T-helper 1 cell (primary cell): ENCODE measurements around the gene LAMA2.

Experiments
- DNase-seq, 5 donors: peaks; one replicate each; pipeline ENCODE4 v3.0.0-alpha.2; 2012 to 2020
- total RNA-seq, 4 donors: gene quantifications; one replicate each; lab custom pipeline; 2026; lab: John Stamatoyannopoulos, UW

LAMA2 gene
- 2.4 to 6.7 (median 5.5) reads per million in 4 donors for total RNA-seq

DNA sequence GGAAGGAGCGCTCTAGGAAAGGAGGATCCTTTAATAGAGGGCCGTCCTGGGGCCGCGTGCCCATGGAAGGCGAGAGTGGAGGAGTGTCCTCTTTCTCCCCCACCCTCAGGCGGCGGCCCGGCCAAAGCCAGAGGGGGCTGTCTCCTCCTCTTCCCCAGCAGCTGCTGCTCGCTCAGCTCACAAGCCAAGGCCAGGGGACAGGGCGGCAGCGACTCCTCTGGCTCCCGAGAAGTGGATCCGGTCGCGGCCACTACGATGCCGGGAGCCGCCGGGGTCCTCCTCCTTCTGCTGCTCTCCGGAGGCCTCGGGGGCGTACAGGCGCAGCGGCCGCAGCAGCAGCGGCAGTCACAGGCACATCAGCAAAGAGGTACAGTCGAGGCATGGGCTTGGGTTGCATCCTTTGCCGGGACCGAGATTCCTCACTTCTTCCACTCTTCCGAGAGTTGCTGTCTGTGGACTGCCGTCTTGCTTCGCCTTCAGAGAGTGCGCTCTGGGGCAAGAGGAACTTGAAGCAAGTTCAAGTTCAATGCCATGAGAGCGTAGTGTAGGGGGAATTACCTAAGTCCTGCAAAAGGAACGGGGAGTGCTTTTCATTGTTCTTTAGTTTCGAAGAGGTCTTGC lies at the start of gene LAMA2:
Gene LAMA2 (plus strand): TSS at position 148 of the 621 bp plus-strand sequence. CDS start 108 bp downstream, at position 256.
- DNase-seq, result peak in 2 of 5 donors; percentile 1 to 9

DNA sequence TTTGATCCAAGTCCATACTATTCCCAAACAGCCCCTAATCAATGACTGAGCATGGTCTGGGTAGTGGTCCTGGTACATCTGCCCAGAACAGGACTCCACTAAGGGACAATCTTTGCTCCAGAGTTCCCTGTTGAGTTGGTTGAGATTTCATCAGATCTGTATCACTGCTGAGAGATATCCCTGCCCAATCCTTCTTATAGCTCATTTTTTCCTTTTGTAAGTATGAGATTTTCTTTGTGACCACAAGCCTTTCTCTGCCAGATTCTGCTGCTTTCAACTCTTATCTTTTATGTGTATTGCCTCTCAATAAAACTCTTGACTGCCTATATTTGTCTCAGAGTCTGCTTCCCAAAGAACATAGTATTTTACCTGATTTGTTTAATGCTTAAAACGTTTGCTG lies 46.2 kb upstream of the LAMA2 start:
- no peak for DNase-seq

- DNase-seq, result peak in 1 of 5 donors; percentile 1
These were observed 41.4 kb upstream of the LAMA2 start for GRCh38 chr6:128841518-128841917.

DNA sequence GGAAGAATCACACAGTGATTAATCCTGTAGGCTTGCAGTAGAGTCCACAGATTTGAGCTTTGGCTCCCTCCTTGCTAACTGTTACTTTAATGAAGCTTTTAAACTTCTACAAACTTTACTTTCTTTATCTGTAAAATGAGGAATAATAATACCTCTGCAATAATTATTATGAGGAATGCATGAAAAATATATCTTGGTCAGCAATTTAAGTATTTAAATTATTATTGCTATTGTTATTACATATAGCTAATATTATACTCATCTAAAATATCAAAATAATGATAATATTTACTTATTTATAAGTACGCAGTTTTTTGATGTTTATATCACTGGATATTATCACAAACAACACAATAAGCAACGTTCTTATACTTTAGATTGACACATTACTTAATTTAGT lies 38.3 kb upstream of the LAMA2 start:
- DNase-seq, result no peak

GRCh38 chr6:128847431-128848210 lies 35.3 kb upstream of the LAMA2 start:
- no peak for DNase-seq

- no peak for DNase-seq
These were observed 34.6 kb upstream of the LAMA2 start for GRCh38 chr6:128848212-128848935.

DNA sequence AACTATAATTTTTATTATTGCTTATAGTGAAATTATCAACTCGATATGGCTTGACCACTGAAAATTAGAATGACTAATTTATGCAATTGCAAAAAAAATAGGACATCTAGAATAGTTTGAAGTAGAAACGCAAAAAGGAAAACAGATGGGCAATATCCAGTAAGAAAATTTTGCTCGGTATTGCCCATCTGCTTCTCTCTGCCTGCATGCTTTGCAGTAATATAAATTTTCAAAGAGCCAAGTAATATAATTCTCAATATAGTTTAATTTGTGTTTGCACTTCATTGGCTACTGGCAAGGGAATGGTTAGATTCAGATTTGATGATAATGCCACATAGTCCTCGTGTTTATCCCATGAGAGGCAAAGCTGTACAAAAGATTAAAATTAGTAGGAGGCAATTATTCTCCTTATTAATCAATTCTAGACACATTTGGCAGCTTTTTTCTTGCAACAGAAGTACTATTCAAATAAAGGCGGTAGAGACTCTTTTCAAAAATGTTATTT lies 27.3 kb upstream of the LAMA2 start:
- DNase-seq, result no peak

DNA sequence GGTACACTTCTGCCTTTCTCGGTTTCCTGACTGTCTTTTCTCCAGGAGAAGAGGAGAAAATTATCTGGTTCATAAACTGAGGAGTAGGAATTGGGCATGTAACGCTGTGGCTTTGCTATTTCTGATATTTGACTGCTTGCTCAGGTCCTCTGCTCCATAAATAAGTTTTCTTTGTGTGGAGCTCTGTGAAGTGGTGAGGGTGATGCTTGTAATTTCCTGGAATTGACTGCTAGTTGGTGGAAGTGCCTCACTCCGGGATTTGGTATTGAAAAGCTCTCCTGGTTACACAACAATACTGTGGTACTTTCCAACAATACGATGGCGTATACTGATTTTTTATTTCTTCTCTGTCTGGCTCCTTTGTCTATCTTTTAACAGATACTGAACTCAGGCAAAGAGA lies 25.1 kb upstream of the LAMA2 start:
- DNase-seq, result no peak

DNA sequence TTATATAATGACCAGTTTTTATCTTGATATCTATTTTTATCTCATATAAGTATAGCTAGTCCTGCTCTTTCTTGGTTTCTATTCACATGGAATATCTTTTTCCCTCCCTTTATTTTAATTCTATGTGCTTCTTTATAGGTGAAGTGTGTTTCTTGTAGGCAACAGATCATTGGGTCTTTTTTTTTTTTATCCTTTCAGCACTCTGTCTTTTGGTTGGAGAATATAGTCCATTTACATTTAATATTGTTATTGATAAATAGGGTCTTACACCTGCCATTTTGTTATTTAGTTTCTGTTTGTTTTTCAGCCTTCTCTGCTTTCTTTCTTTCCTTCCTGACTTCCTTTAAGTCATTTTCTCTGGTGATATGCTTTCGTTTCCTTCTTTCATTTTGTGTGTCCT lies 22.2 kb upstream of the LAMA2 start:
- DNase-seq, result no peak

DNA sequence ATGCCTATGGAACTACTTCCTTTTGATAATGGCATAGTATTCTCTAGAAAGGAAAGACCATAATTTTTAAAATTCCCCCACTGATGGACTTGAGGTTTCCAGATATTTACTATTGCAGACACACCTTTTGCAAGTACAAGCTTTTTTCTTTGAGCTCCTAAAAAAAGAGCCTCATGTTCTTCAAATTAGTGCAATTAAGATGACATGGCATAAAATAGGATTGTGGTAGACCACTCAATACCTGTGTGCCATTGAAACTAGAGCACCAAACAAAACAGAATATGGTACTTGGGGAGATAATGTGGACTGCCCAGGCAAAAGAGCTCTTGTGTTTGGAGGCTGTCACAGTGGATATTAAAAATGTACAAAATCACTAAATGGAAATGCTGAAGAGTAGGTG lies 19.0 kb upstream of the LAMA2 start:
- no peak for DNase-seq

DNA sequence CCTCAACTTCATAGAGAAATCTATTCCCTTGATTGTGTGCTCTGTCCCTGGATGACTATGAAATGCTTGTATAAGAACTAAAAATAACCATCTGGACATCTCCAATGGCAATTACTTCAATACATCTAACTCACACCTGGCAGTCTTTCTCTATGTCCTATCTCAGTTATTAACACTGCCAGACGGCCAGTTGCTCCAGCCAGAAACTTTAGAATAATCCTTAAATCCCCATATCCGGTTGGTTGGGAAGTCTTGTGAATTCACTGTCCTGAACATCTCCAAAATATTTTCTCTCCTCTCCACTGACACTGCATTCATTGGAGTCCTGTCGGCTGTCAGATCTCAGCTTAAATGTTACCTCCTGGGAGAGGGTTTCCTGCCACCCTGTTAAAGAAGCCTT lies 12.2 kb upstream of the LAMA2 start:
- DNase-seq, result no peak

DNA sequence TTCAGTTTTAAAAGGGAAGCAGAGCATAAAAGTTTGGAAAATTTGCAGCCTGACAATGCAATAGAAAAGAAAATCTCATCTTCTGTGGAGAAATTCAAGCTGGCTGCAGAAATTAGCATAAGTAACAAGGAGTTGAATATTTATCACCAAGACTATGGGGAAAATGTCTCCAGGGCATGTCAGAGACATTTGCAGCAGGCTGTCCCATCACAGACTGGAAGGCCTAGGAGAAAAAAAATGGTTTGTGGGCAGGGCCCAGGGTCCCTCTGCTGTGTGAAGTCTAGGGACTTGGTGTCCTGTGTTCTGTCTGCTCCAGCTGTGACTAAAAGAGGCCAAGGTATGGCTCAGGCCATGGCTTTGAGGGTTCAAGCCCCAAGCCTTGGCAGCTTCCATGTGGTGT lies 8.1 kb upstream of the LAMA2 start:
- DNase-seq, result no peak

DNA sequence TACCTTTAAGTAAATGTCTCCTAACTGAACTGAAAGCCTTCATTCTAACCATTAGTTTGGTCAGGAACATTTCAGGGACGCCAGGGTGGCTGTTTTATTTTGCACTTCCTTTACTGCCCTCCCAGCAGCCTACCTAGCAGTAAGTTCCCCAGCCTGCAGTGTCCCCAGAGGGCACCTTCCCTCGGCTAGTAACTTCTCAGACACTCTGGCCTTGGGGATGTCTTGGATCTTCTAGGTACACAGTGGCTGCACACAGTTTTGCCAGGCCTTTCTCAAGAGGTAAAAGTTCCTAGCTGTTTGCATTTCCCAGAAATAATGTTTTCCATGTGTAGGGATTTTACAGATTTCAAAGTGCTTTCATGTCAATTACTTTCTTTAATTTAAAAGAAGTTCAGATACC lies 378 bp upstream of the LAMA2 start:
- DNase-seq, result no peak

DNA sequence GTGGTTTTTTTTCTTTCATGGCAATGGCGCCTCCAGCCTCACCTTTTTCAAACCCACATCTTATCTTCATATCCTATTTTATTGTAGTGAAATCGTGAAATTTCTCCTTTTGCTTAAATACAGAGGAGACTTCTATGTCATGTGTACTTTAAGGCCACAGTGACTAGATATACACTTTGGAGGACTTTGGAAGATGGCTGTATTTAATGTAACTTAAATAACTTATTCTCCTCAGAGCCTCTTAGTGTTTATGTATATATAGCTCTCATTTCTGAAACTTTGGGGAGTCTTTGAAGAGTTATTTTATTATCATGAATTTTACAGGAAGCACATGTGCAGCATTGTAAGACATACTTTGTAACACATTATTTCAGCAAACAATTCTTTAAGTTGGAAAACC lies 968 bp downstream of the LAMA2 start:
- no peak for DNase-seq

- DNase-seq, result no peak
These were observed 2.4 kb downstream of the LAMA2 start for GRCh38 chr6:128885381-128885780.

- no peak for DNase-seq
These were observed 3.8 kb downstream of the LAMA2 start for GRCh38 chr6:128886706-128887105.

DNA sequence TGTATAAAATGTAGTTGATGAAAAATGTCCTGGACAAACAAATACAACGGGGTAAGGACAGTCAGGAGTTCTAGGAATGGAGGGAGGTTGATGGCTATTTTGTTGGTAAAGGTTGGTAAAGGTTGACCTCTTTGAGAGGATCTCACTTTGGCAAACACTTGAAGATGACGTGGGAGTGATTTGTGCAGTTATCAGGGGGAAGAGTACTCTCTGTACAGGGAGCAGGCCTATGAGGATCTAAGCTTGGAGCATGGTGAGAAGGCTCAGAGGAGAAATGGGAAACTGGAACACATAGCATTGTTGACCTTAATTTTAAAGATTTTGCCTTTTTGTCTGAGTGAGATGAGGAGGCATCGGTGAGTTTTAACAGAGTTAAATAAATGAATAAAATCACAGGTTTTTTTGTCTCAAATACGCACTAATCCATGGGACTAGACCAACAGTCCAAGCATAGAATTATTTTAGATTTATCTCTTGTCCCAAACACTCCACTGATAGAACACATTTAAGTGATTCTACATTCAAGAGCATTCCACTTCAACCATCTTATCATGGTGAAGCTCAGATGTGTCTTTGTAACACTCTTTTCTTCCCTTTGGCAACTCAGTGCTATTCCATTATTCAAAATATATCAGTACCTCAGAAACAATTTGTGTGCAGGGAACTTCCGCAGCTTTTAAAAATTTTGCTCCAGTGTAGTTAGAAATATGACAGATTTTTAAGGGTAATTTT lies 5.7 kb downstream of the LAMA2 start:
- no peak for DNase-seq

DNA sequence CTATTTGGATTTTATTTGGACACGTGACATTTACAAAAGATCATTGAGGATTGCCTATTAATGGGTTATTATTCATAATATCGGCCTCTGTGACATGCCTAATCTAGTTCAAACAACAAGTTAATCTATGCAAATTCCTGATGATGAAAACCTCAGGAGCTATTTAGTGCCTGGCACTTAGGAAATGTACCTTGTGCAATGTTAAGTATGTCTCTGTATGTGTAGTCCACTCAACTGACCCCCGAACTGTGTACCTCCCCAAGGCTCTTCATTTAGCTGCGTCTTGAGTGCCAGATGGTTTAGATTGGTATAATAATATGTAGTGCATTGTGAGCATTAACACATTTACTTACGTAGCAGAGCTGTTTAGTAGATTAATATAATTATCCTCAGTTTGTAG lies 6.9 kb downstream of the LAMA2 start:
- no peak for DNase-seq

DNA sequence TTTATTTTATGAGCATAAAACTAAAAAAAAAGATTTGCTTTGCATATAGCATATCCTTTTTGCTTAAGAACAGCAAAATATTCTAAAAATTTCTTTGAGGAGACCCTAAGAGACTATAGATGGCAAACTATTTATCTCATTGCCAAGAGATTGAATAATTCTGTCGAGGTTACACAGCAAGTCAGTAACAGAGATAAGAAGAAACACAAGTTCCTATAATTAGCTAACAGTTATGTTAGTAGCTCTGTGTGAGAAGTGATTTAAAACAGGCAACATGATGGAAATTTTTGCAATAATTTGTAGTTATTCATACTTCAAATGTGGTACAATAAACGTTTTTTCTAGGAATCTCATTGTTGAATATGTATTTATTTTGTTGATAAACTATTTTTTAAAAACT lies 9.1 kb downstream of the LAMA2 start:
- DNase-seq, result no peak

GRCh38 chr6:128899341-128900050 lies 16.6 kb downstream of the LAMA2 start:
- DNase-seq, result no peak

DNA sequence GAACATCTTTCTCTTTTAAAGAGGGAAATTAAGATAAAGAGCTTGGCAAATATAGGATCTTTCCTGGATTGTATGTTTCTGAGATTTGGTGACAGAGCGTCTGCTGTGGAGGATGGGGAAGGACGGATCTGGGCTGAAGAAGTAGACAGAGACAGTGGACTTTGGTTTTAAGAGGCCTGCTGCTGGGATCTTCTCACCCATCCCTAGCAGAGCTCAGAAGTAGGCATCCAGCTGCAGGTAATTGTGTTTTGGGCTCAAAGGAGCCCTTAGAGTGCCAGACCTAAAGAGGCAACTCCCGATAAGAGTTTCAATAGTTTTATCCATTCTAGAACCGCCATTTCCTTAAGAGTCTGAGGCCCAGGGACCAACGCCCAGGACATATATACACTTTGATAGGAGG lies 20.8 kb downstream of the LAMA2 start:
- no peak for DNase-seq

DNA sequence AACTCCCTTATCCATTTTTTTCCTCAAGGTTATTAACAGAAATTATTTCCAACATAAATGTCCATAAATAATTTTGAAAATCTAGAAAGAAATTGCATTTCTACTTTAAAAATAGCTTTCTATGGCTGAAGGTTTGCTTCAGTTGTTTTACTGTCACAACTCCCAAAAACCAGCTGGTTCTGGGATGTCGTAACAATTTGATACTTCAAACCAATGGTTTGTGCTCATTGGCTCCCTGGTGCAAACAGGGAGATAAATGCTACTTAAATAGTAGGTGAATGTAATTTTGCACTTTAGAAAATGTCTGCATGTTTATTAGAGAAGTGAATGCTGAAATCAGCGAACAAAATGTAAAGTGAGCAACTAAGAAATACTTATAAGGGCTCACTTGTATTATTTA lies 31.1 kb downstream of the LAMA2 start:
- no peak for DNase-seq
